ENCODE results near the gene CEP135.

CEP135 gene

DNA sequence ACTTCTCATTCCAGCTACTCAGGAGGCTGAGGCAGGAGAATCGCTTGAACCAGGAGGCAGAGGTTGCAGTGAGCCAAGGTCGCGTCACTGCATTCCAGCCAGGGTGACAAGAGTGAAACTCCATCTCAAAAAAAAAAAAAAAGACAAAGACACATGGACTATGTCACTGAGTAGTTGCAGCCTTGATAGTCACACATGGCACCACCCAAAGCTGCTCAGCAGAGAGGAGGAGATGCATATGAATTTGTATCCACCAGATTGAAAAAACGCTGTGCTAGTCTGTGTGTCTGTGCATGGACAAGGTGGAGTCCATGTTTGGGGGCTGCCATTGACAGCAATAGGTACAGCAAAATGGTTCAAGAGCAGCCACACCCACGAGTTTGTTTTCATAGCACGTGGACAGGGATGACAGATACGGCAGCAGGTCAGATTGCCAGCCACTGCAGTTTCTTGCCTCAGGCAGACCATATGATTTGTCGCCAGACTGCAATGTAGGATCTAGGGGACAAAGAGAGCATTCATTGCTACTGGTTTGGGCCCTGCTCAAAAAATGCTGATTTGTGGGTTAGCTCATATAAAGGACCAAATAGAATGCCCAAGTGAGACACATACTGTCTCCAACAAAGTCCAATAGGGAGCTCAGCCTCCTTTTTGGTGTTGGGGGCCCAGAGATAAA lies 89.9 kb downstream of the CEP135 start:
- DNase-seq (no peak), ATAC-seq (ENCODE audit: insufficient read depth, low read depth) (no peak)
- Histone ChIP-seq H3K4me3 (ENCODE audit: low read depth in 1 of 2, low read length in 2 of 2) (no peak overlapping the region), H3K4me2 (ENCODE audit: insufficient read depth, low read length) (no peak overlapping the region), H4K20me1 (ENCODE audit: insufficient read depth, low read length) (no peaks in the 10 kb centered on the region), H2AFZ (ENCODE audit: low read depth, low read length) (no peak overlapping the region), H3K9ac (ENCODE audit: low read depth, low read length) (no peak overlapping the region), H3K36me3 (ENCODE audit: insufficient read depth, low read length) (no peaks in the 10 kb centered on the region), H3K4me1 (ENCODE audit: insufficient read depth, low read length) (no peaks in the 10 kb centered on the region), H3K79me2 (ENCODE audit: insufficient read depth, low read length) (no peaks in the 10 kb centered on the region), H3K9me3 (ENCODE audit: insufficient read depth, low read length, severe bottlenecking) (no peaks in the 10 kb centered on the region), H3K27me3 (ENCODE audit: insufficient read depth, low read length, poor library complexity) (peaks cover 3% of the 10 kb centered on the region), H3K27ac (ENCODE audit: low read length) (no peak overlapping the region)
- TF ChIP-seq EZH2 (IDR thresholded peaks at IDR 0.05; ENCODE audit: borderline replicate concordance, low read depth, low read length, severe bottlenecking), result no peak
- TF ChIP-seq, protein P1, sequence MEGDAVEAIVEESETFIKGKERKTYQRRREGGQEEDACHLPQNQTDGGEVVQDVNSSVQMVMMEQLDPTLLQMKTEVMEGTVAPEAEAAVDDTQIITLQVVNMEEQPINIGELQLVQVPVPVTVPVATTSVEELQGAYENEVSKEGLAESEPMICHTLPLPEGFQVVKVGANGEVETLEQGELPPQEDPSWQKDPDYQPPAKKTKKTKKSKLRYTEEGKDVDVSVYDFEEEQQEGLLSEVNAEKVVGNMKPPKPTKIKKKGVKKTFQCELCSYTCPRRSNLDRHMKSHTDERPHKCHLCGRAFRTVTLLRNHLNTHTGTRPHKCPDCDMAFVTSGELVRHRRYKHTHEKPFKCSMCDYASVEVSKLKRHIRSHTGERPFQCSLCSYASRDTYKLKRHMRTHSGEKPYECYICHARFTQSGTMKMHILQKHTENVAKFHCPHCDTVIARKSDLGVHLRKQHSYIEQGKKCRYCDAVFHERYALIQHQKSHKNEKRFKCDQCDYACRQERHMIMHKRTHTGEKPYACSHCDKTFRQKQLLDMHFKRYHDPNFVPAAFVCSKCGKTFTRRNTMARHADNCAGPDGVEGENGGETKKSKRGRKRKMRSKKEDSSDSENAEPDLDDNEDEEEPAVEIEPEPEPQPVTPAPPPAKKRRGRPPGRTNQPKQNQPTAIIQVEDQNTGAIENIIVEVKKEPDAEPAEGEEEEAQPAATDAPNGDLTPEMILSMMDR (IDR thresholded peaks at IDR 0.05; ENCODE audit: borderline replicate concordance, extremely low read depth, low read length, poor library complexity, severe bottlenecking), result no peak

DNA sequence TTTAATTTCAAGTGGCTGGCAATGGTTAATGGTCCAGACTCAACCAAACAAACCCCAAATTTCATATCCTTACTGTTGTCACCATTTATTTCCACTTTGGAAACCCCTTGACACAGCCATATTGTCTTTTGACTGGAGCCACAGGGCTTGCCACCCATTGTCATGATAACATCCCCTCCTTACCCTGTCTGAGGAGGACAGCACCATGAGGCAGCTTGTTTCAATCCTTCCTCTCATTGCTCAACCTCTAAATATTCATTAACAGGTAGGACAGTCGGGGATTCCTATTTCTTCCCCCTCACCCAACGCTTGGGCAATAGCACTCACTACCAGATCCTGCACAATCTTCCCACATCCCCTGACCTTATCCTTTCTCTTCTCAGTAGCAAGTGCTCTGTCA lies 92.1 kb downstream of the CEP135 start:
- ATAC-seq (ENCODE audit: insufficient read depth, low read depth) (no peak), DNase-seq (no peak)
- no peak overlapping the region for H2AFZ ChIP-seq (ENCODE audit: low read depth, low read length)
- H3K36me3 ChIP-seq (ENCODE audit: insufficient read depth, low read length), result no peaks in the 10 kb centered on the region
- TF ChIP-seq, protein P1 (IDR thresholded peaks at IDR 0.05; ENCODE audit: borderline replicate concordance, extremely low read depth, low read length, poor library complexity, severe bottlenecking), result no peak
- no peak for TF ChIP-seq EZH2 (IDR thresholded peaks at IDR 0.05; ENCODE audit: borderline replicate concordance, low read depth, low read length, severe bottlenecking)
- H3K27ac ChIP-seq (ENCODE audit: low read length), result no peak overlapping the region
- no peaks in the 10 kb centered on the region for H3K9me3 ChIP-seq (ENCODE audit: insufficient read depth, low read length, severe bottlenecking)
- no peaks in the 10 kb centered on the region for H3K4me1 ChIP-seq (ENCODE audit: insufficient read depth, low read length)
- no peaks in the 10 kb centered on the region for H4K20me1 ChIP-seq (ENCODE audit: insufficient read depth, low read length)
- no peak overlapping the region for H3K4me3 ChIP-seq (ENCODE audit: low read depth in 1 of 2, low read length in 2 of 2)
- H3K27me3 ChIP-seq (ENCODE audit: insufficient read depth, low read length, poor library complexity), result peaks cover 3% of the 10 kb centered on the region
- no peaks in the 10 kb centered on the region for H3K79me2 ChIP-seq (ENCODE audit: insufficient read depth, low read length)
- no peak overlapping the region for H3K9ac ChIP-seq (ENCODE audit: low read depth, low read length)
- H3K4me2 ChIP-seq (ENCODE audit: insufficient read depth, low read length), result no peak overlapping the region

DNA sequence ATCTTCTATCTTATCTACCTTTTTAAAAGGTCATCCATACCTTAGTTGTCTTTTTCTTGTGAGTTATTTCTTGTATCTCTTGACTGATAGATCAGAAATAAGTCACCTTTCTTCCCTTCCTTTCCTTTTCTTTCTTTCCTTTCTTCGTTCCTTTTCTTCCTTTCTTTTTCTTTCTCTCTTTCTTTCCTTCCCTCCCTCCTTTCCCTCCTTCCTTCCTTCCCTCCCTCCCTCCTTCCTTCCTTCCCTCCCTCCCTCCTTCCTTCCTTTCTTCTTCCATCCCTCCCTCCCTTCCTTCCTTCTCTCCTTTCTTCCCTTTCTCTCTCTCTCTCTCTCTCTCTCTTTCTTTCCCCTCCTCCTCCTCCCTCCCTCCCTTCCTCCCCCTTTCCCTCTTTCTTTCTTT lies 93.5 kb downstream of the CEP135 start:
- Histone ChIP-seq H3K79me2 (ENCODE audit: insufficient read depth, low read length) (no peaks in the 10 kb centered on the region), H3K27me3 (ENCODE audit: insufficient read depth, low read length, poor library complexity) (peaks cover 3% of the 10 kb centered on the region), H4K20me1 (ENCODE audit: insufficient read depth, low read length) (no peaks in the 10 kb centered on the region)

More for the DNA sequence above, 93.5 kb downstream of the CEP135 start:
- H3K36me3 ChIP-seq (ENCODE audit: insufficient read depth, low read length), result no peaks in the 10 kb centered on the region
- H3K4me3 ChIP-seq (ENCODE audit: low read depth in 1 of 2, low read length in 2 of 2), result no peak overlapping the region
- TF ChIP-seq EZH2 (IDR thresholded peaks at IDR 0.05; ENCODE audit: borderline replicate concordance, low read depth, low read length, severe bottlenecking), result no peak
- TF ChIP-seq, protein P1 (IDR thresholded peaks at IDR 0.05; ENCODE audit: borderline replicate concordance, extremely low read depth, low read length, poor library complexity, severe bottlenecking), result no peak
- ATAC-seq (ENCODE audit: insufficient read depth, low read depth) (no peak), DNase-seq (no peak)
- no peak overlapping the region for H3K27ac ChIP-seq (ENCODE audit: low read length)
- no peaks in the 10 kb centered on the region for H3K4me1 ChIP-seq (ENCODE audit: insufficient read depth, low read length)
- no peaks in the 10 kb centered on the region for H3K9me3 ChIP-seq (ENCODE audit: insufficient read depth, low read length, severe bottlenecking)
- H2AFZ ChIP-seq (ENCODE audit: low read depth, low read length), result no peak overlapping the region
- H3K4me2 ChIP-seq (ENCODE audit: insufficient read depth, low read length), result no peak overlapping the region
- H3K9ac ChIP-seq (ENCODE audit: low read depth, low read length), result no peak overlapping the region
